GM19193 (cell line): ENCODE data around the gene RNFT2.

Experiments used
- POLR2A ChIP-seq: IDR thresholded peaks from 4 replicates; pipeline ENCODE4 v1.6.1; 2011; ENCODE audit not compliant: insufficient read depth, insufficient read length; ENCODE audit errors: extremely low read depth

RNFT2 gene

DNA sequence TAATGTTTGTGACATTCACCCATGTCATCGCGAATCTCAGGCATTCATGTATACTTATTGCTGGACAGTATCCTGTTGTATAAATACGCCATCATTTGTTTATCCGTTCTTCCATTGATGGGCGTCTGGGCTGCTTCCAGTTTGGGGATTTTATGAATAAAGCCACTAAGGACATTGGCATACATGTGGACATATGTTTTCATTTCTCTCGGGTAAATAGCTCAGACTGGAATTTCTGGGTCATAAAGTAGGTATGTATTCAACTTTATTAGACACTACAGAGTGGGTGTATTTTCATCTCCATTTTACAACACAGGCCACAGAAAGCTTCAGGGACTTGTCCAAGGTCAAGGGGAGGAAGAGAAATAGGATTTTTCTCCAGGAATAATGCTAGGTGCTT lies 94.2 kb downstream of the RNFT2 start:
- TF ChIP-seq POLR2A = no peak

DNA sequence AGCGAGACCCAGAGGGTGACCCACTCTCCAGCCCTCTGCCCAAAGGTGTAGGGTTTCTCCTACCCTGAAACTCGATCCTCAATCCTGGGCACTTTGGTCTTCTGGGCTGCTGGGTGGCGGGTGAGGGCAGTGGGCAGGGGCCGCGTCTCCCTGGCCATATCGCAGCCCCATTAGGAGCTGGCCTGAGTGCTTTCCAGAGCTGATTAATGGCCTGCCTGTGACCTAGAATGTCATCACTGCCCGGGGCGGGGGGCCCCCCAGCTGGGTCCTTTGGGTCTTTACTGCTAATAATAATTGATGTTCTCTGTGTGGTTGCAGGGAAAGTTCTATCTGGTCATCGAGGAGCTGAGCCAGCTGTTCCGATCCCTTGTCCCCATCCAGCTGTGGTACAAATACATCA lies 95.4 kb downstream of the RNFT2 start:
- TF ChIP-seq POLR2A = no peak

DNA sequence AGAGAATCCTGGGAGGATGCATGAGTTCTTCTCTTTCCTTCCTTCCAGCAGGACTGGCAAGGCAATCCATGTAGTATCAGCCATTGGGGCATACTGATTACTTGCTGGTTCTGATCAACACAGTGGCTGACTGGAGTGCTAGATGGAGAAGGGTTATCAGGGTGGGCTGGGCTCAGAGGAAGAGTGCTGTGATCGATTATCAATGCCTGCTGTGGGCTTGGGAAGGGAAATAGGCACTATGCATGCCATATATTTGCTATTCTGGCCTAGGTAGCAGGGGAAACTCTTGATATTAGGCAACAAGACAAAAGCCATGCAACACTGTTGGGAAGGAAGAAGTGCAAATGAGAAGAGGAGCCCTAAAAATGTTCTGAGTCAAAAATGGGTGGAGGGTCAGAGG lies 97.4 kb downstream of the RNFT2 start:
- TF ChIP-seq POLR2A = no peak

DNA sequence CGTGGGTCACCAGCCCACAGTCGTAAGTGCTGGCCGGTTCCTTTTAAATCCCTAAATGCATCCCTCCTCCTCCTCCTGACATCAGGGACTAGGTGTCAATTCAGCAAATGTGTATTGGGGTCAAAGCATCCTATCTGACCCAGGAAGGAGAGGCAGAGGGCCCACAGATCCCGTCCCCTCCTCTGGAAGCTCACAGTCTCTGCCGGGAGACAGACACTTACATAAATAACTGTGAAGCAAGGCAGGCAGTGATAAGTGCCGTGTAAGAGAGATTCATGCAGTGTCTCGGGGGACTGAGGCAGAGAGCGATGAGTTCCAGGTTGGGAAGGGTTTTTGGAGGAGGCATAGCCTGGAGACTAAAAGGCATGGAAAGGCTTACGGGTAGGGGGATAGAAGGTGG lies 99.0 kb downstream of the RNFT2 start:
- TF ChIP-seq POLR2A = no peak

DNA sequence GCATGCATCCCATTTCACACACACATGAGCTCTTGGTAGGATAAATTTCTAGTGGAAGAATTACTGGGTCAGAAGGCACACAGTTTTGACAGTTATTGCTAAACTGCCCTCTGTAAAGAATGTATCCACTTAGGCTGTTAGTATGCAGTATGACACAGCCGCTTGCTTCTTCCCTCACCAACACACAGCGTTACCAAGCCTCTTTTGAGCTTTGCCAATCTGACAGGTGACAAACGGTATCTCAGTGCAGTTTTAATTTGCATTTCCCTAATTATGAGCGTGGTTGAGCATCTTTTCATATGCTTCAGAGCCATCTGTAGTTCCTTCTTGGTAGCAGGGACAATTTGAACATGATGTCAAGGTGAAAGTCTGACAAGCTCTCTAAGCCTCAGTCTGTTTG lies 100.2 kb downstream of the RNFT2 start:
- no peak for TF ChIP-seq POLR2A

DNA sequence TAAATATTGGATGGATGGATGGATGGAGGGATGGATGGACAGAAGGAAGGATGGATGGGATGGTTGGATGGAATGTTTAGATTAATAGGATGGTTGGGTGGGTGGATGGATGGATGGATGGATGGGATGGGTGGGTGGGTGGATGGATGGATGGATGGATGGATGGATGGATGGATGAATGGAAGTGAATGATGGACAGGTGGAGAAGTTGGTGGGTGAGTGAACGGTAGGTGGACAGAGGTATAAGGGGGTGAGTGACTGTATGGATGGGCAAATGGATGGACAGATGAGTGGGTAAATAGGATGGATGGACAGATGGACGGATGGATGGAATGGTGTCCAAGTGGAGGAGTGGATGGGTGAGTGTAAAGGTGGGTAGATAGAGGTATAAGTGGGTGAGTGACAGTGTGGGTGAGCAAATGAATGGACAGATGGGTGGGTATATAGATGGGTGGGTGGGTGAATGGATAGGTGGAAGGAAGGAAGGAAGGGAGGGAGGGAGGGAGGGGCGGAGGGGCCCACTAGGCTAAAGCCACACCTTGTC lies 101.2 kb downstream of the RNFT2 start:
- no peak for TF ChIP-seq POLR2A

DNA sequence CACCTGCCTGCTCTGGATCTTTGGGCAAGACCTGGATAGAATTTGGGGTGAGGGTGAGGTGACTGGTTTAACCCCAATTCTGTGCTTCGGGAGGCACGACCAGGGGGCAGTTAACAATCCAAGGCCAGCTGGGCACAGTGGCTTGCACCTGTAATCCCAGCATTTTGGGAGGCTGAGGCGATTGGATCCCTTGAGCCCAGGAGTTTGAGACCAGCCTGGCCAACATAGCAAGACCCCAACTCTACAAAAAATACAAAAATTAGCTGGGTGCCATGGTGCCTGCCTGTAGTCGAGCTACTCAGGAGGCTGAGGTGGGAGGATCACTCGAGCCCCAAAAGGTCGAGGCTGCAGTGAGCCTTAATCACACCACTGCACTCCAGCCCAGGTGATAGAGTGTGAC lies 105.0 kb downstream of the RNFT2 start:
- TF ChIP-seq POLR2A = no peak

DNA sequence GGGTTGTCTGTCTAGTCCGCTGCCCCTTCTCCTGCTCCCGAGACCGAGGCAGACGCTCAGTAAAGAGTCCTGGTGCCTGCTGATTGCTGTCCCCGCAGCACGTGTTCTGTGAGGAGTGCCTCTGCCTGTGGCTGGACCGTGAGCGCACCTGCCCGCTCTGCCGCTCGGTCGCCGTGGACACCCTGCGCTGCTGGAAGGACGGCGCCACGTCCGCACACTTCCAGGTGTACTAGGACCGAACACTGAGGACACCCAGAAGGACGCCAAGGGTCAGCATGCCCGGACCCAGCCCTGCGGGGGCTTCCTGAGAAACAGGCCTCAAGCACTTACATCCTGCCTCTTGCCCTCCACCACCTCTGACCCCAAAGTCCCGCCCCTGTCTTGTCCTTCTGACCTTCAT lies 111.1 kb downstream of the RNFT2 start:
- TF ChIP-seq POLR2A = no peak

DNA sequence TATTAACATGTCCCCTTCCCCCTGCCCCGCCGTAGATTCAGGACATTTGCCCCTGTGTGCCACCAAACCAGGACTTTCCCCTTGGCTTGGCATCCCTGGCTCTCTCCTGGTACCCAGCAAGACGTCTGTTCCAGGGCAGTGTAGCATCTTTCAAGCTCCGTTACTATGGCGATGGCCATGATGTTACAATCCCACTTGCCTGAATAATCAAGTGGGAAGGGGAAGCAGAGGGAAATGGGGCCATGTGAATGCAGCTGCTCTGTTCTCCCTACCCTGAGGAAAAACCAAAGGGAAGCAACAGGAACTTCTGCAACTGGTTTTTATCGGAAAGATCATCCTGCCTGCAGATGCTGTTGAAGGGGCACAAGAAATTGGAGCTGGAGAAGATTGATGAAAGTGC lies 114.2 kb downstream of the RNFT2 start:
- TF ChIP-seq POLR2A = no peak

DNA sequence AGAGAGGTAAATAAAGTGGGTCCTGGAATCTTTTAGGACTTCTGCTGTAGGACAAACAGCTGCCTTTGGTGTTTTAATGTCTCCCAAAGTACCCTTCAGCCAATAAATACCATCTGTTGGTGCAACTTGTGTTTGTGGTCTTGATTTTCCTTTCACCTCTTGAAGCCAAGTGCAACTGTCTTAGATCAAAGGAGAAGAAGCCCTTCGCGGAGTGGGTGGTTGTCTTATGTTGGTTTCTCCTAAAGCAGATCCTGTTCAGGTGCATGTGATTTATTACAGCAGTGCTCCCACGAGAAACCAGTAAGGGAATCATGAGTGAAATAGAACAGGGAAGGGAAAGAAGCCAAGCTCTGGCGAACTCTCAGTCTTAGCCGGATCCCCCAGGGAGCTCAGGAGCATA lies 115.4 kb downstream of the RNFT2 start:
- no peak for TF ChIP-seq POLR2A

DNA sequence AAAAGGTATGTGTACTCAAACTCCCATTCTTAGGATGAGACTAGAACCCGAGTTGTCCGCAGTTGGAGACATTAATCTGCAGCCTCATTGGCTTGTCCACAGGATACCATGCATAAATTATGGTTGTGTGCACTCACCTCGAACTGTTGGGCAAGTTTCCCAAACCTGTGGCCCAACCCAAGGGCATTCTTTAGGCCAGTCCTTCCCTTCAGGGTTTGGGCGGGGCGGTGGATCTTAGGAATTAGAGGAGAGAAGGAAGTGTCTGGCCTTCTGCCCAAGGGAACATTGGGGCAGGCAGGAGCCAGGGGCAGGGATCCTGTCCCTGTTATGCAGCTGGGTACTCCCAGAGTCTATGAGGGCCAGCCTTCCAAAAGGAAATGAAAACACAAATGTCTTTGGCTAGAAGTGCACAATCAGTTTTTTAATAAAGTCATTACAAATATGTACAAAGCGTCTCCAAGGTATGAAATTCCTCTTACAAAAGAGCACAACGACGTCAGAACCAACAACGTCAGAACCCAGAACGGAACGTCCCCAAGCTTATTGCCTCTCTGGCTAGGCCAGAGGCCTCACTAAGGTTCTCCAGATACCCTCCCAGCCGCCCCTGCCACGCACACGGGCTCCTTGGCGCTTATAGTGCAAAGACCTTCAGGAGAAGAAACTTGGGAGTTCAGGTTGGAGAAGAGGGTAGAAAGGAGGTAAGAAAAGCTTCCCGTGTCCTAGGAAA lies 117.8 kb downstream of the RNFT2 start:
- no peak for TF ChIP-seq POLR2A

DNA sequence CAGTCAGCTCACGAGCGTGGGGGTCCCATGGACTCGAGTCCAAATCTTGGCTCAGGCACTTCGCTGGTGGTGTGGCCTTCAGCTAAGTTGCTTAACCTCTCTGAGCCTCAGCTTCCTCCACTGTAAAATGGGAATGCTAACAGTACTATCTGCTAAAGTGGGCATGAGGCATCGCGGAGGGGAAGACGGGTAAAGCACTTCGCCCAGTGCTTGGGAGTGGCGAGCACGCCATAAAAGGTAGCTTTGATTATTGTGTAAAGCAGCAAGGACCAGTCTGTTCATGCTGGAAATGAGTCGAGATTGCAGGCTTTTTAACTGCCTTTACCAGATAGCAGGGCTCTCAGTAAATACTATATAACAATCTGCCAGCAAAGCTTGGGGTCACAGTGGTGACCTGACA lies 118.6 kb downstream of the RNFT2 start:
- TF ChIP-seq POLR2A = no peak

DNA sequence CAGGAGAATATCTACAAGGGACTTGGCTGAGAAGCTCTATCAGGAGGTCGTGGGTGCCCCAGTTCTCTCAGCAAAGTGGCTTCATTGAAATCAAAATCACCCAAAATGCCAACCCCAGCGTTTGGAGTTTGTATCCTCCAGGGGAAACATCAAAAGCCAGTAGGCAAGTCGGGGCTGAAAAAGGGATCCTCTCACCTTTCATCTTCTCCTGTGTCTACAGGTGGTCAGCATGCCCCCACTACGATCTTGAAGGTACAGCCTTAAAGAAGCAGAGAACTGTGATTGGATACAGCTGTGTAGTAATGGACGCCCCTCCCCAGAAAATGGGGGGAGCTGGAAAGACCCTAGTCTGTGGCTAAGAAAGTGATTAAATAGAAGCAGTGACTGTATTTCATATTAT lies 121.0 kb downstream of the RNFT2 start:
- TF ChIP-seq POLR2A = no peak

DNA sequence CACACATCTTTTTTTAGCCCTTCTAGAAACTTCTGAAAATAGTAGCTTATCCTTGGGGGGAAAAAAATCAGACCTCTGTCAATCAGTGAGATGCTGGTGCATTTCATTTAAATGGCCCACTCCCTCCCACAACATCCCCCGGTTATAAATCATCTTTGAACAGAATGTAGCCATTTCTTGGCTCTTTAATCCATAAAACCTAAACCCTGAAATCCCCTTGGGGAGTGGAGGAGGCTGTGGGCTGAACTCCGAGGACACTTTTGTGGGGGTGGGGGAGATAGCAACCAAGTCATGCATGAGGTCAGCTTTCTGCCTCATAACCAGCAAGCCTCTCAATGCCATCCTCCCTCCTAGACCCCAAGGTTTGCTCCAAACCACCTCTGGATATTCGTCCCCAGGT lies 122.1 kb downstream of the RNFT2 start:
- no peak for TF ChIP-seq POLR2A

DNA sequence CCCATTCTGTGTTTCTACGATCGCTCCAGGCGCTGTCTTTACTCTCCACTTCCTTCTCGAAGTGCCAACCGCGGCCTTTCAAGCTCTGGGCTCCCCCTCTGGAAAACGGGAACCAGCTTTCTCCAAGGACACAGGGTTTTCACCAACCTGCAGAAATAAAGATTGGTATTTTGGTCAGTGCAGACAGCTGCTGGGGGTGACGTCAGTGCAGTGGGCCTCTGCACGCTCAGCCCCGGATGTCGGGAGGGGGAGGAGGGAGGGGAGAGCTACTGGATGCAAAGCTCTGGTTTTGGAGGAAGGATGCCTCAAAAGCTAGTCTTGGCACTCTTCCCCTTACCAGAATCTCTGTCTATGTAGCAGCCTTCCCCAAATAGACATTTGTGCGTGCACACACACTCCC lies 123.2 kb downstream of the RNFT2 start:
- TF ChIP-seq POLR2A = no peak

DNA sequence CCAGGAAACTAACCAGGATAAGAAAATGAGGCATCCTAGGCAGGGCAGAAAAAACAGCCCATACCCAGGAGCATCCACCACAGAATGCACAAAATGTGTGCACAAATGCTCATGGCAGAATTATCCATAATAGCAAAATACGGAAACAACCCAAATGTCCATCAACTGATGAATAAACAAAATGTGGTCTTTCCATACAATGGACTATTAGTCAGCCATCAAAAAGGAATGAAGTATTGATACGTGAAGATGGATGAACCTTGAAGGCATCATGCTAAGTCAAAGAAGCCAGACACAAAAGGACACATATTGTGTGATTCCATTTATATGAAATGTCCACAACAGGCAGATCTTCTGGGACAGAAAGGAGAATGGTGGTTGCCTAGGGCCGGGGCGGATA lies 124.1 kb downstream of the RNFT2 start:
- no peak for TF ChIP-seq POLR2A

DNA sequence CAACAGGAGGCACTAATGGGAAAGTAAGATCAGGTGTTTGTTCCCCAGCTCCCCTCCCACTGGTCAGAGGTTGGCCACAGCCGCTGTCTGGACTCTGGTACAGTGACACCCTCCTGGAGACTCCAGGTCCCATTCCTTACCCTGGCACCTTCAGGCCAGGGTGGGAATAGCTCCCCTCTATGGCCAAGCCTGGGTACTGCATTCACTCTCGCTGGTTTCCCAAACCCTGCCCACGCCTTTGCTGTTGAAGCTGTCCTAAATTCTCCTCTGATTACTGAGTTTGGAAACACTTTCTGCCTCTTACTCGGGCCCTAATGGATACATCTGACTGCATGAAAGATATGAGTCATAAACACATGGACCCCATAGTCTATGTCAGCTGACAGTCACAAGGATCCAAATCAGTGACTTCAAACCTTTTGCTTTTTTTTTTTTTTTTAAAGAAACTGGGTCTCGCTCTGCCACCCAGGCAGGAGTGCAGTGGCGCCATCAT lies 125.2 kb downstream of the RNFT2 start:
- TF ChIP-seq POLR2A = no peak
